ENCODE data around the gene ADGRF1. TPM values are rescaled to one million over a fixed set of nuclear protein-coding genes. Genes with fewer than 3 reads are reported as not detected.

Gene ADGRF1
- total RNA-seq: not detected in 2 replicates
- polyA plus RNA-seq: not detected in 2 replicates
- not detected in 2 replicates for polyA plus RNA-seq (2011; cell fraction: cytosol; rRNA removed)
- polyA plus RNA-seq (2011; cell fraction: nucleus; rRNA removed): not detected in 2 replicates
- polyA plus RNA-seq (2012): not detected in 2 replicates
- polyA minus RNA-seq: not detected in 2 replicates
- polyA minus RNA-seq (2011; cell fraction: cytosol; rRNA and poly(A)+ RNA removed): not detected
- not detected in 2 replicates for polyA minus RNA-seq (2011; cell fraction: nucleus; rRNA and poly(A)+ RNA removed)
- percentile 7 among the genes with signal in this experiment for Bru-seq, nascent RNA
- percentile 16 among the genes with signal in this experiment for BruChase-seq, experiment 1, labeled RNA remaining after a 6-hour chase
- BruChase-seq, experiment 2, labeled RNA remaining after a 2-hour chase: percentile 13 among the genes with signal in this experiment
- long read RNA-seq: 0 reads

GRCh38 chr6:47042275-47042791, at the start of gene ADGRF1:
ADGRF1 (minus strand) TSS chr6:47042332; CDS start chr6:47029061, 13,271 bp downstream.
- no TSS peak for BruUV-seq (replicated peaks)
- dilution Hi-C loops (cut with MboI; ENCODE audit: extremely low pct_ligation_motif_present, low sequenced_read_pairs): no loop called here

More at GRCh38 chr6:47042275-47042791, at the start of gene ADGRF1:
- H3K4me3 ChIP-seq (replicated peaks in 1 of 3; ENCODE audit: insufficient read depth in 1 of 3, low read depth in 1 of 3, low read length in 3 of 3): no peak within 1 kb of the TSS
- no peak within 1 kb of the TSS for H3K9ac ChIP-seq (replicated peaks; ENCODE audit: extremely low read depth, insufficient read depth, low read length)
- H3K27me3 ChIP-seq (ENCODE audit: control insufficient read depth in 2 of 2, insufficient read depth in 2 of 2, low read length in 2 of 2): no peaks in the 10 kb centered on the region
- FAIRE-seq (no peak), DNase-seq (ENCODE audit: low read depth, low spot score) (no peak)
- H3K9me3 ChIP-seq (replicated peaks; ENCODE audit: control insufficient read depth, insufficient read depth, low read length): no peaks in the 10 kb centered on the region
- no peaks in the 10 kb centered on the region for H4K20me1 ChIP-seq (replicated peaks; ENCODE audit: control insufficient read depth, extremely low read depth, insufficient read depth, low read length)
- CTCF ChIA-PET: interaction anchor here (1.0 to 5.4 kb wide), 3 partner anchors 7 to 194 kb away, joined by 3 to 49 read pairs (median 20); no protein-coding TSS in a partner anchor
- intact Hi-C loops (cut with micrococcal nuclease): no loop called here
- H2AFZ ChIP-seq (ENCODE audit: low read depth, low read length): peak within 1 kb of the TSS; percentile 8
- H3K27ac ChIP-seq (ENCODE audit: insufficient read depth, low read depth, low read length): no peak within 1 kb of the TSS
- H3K36me3 ChIP-seq (ENCODE audit: control insufficient read depth in 2 of 2, extremely low read depth in 1 of 2, insufficient read depth in 2 of 2, low read length in 2 of 2): no peaks in the 10 kb centered on the region
- H3K9me1 ChIP-seq (replicated peaks; ENCODE audit: control insufficient read depth, extremely low read depth, insufficient read depth, low read length): no peaks in the 10 kb centered on the region
- POLR2A ChIA-PET: interaction anchor here (0.6 kb wide), 1 partner anchor 1807 kb away, joined by 4 read pairs; no protein-coding TSS in a partner anchor
- no peak within 1 kb of the TSS for H3K4me2 ChIP-seq (ENCODE audit: insufficient read depth, low read length)
- peaks cover 39% of the 10 kb centered on the region for H3K4me1 ChIP-seq (ENCODE audit: control insufficient read depth, extremely low read depth, insufficient read depth, low read length)
- TF ChIP-seq, protein P1, sequence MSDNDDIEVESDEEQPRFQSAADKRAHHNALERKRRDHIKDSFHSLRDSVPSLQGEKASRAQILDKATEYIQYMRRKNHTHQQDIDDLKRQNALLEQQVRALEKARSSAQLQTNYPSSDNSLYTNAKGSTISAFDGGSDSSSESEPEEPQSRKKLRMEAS (IDR thresholded peaks at IDR 0.05; ENCODE audit: insufficient read depth, insufficient read length): no peak
- TF ChIP-seq CTCF (IDR thresholded peaks at IDR 0.05; ENCODE audit: extremely low read depth in 1 of 2, insufficient read depth in 1 of 2, low read depth in 1 of 2, low read length in 2 of 2): no peak
- TF ChIP-seq POLR2AphosphoS5 (IDR thresholded peaks at IDR 0.05; ENCODE audit: insufficient read depth, low read depth, low read length): no peak
- TF ChIP-seq EZH2 (IDR thresholded peaks at IDR 0.05; ENCODE audit: borderline replicate concordance, low read depth, low read length, severe bottlenecking): no peak
- TF ChIP-seq FOS (IDR thresholded peaks at IDR 0.05; ENCODE audit: borderline replicate concordance, insufficient read depth, low read length): no peak
- TF ChIP-seq POLR2A (IDR thresholded peaks at IDR 0.05; ENCODE audit: low read depth, low read length): no peak
- TF ChIP-seq GATA2 (IDR thresholded peaks at IDR 0.05; ENCODE audit: insufficient read depth, insufficient read length, low read depth, low read length): no peak
- TF ChIP-seq MYC (IDR thresholded peaks at IDR 0.05; ENCODE audit: low read depth, low read length): no peak
- TF ChIP-seq JUN (IDR thresholded peaks at IDR 0.05; ENCODE audit: borderline replicate concordance, insufficient read depth, insufficient read length, low read depth): no peak
- no peaks in the 10 kb centered on the region for H3K79me2 ChIP-seq (ENCODE audit: control insufficient read depth, insufficient read depth, low read length)
